ENCODE measurements around the gene FBLN2.

DNA sequence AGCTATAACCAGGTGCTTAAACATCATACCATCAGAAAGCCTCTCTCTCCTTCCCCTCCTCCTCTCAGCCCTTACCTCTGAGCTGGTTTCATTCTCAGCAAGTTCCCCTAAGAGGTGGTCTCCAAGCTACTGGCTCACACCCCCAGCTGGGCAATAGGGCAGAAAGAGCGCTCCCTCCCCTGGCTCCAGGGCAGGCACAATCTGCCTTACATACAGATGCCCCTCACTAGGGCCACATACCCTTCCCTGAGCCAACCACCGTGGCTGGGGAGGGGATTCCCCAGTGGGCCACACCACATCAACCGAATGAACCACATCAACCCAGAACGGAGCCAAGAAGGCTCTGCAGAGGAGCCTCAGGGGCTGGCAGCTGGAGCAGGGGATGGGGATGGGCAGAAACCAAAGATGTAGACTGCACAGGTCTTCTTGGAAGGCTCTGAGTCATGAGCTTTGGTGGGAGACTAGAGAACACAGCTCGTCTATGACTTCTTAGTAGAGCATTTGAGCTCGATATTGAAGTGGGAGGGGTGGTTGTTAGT lies 4.6 kb upstream of the FBLN2 start:
- TF ChIP-seq CTCF (IDR thresholded peaks at IDR 0.05) (no peak), PHF8 (IDR thresholded peaks at IDR 0.05; ENCODE audit: borderline replicate concordance, low read depth) (no peak), HEYL (CRISPR knock-in tag; IDR thresholded peaks at IDR 0.05) (no peak)

Data from A549 (cell line).